ENCODE data around the gene CMTM7. TPM values are rescaled to one million over a fixed set of nuclear protein-coding genes. Genes with fewer than 3 reads are reported as not detected.

The CMTM7 gene
- total RNA-seq, 1 donor from 2014 or later, result 18.0 TPM

- peaks cover 23% of the 10 kb centered on the region for H3K4me1 Mint-ChIP-seq
- no peaks in the 10 kb centered on the region for H3K9me3 Mint-ChIP-seq
- H3K4me3 Mint-ChIP-seq, result no peak overlapping the region
- no peak for DNase-seq (ENCODE audit: low spot score in 2 of 2, unreplicated experiment in 2 of 2)
- H3K36me3 Mint-ChIP-seq, result no peaks in the 10 kb centered on the region
- no peaks in the 10 kb centered on the region for H3K27me3 Mint-ChIP-seq (ENCODE audit: low read depth)
- no peak overlapping the region for H3K27ac Mint-ChIP-seq
- TF ChIP-seq CTCF (IDR thresholded peaks at IDR 0.05; ENCODE audit: unreplicated experiment), result no peak
Measured at GRCh38 chr3:32397941-32398340, 6.3 kb downstream of the CMTM7 start.

- no peaks in the 10 kb centered on the region for H3K36me3 Mint-ChIP-seq
- H3K4me3 Mint-ChIP-seq, result no peak overlapping the region
- DNase-seq (ENCODE audit: low spot score in 2 of 2, unreplicated experiment in 2 of 2), result no peak
Measured at GRCh38 chr3:32398531-32398930, 6.9 kb downstream of the CMTM7 start.

GRCh38 chr3:32399030-32399620 is 7.5 kb downstream of the CMTM7 start:
- peak; percentile 71 for TF ChIP-seq CTCF (IDR thresholded peaks at IDR 0.05; ENCODE audit: unreplicated experiment)
- no peak overlapping the region for H3K4me3 Mint-ChIP-seq
- H3K4me1 Mint-ChIP-seq, result peaks cover 23% of the 10 kb centered on the region
- DNase-seq (ENCODE audit: low spot score in 2 of 2, unreplicated experiment in 2 of 2), result no peak
- H3K9me3 Mint-ChIP-seq, result no peaks in the 10 kb centered on the region
- H3K36me3 Mint-ChIP-seq, result no peaks in the 10 kb centered on the region
- no peak overlapping the region for H3K27ac Mint-ChIP-seq
- H3K27me3 Mint-ChIP-seq (ENCODE audit: low read depth), result no peaks in the 10 kb centered on the region

More at GRCh38 chr3:32398531-32398930, 6.9 kb downstream of the CMTM7 start:
- H3K27ac Mint-ChIP-seq, result no peak overlapping the region
- no peaks in the 10 kb centered on the region for H3K9me3 Mint-ChIP-seq
- no peaks in the 10 kb centered on the region for H3K27me3 Mint-ChIP-seq (ENCODE audit: low read depth)
- H3K4me1 Mint-ChIP-seq, result peaks cover 23% of the 10 kb centered on the region
- no peak for TF ChIP-seq CTCF (IDR thresholded peaks at IDR 0.05; ENCODE audit: unreplicated experiment)

- Mint-ChIP-seq H3K9me3 (no peaks in the 10 kb centered on the region), H3K27ac (peak overlapping the region; percentile 95), H3K27me3 (ENCODE audit: low read depth) (no peaks in the 10 kb centered on the region), H3K4me1 (peaks cover 23% of the 10 kb centered on the region), H3K4me3 (peak overlapping the region; percentile 66), H3K36me3 (no peaks in the 10 kb centered on the region)
- TF ChIP-seq CTCF (IDR thresholded peaks at IDR 0.05; ENCODE audit: unreplicated experiment), result no peak
- DNase-seq (ENCODE audit: low spot score in 2 of 2, unreplicated experiment in 2 of 2), result no peak
Measured at GRCh38 chr3:32401126-32401525, 9.5 kb downstream of the CMTM7 start.

- DNase-seq (ENCODE audit: low spot score in 2 of 2, unreplicated experiment in 2 of 2), result peak; percentile 40 to 75
- no peak for TF ChIP-seq CTCF (IDR thresholded peaks at IDR 0.05; ENCODE audit: unreplicated experiment)
- no peaks in the 10 kb centered on the region for H3K27me3 Mint-ChIP-seq (ENCODE audit: low read depth)
- peaks cover 27% of the 10 kb centered on the region for H3K4me1 Mint-ChIP-seq
- no peaks in the 10 kb centered on the region for H3K36me3 Mint-ChIP-seq
- H3K9me3 Mint-ChIP-seq, result no peaks in the 10 kb centered on the region
- peak overlapping the region; percentile 95 for H3K27ac Mint-ChIP-seq
- peak overlapping the region; percentile 66 for H3K4me3 Mint-ChIP-seq
Measured at GRCh38 chr3:32401556-32402081, 10.0 kb downstream of the CMTM7 start.

Data from mesothelial cell of epicardium (in vitro differentiated cells).